Urinary bladder (tissue), 4 donors: ENCODE results near the gene ZDHHC12. TPM values are rescaled to one million over a fixed set of nuclear protein-coding genes. Genes with fewer than 3 reads are reported as not detected.
"Not testable (repeated sequence)": the region's sequence is repeated elsewhere in the genome, so short reads cannot be mapped to it uniquely, and the experiment has no call there.

Experiments used
- DNase-seq: peaks from one replicate; pipeline ENCODE4 v3.0.0-alpha.2; 2015; ENCODE audit errors: extremely low spot score
- H3K27ac ChIP-seq: one replicate; pipeline ENCODE4 v1.5.1; 2013; ENCODE audit warnings: low read depth, mild to moderate bottlenecking, moderate library complexity
- H3K36me3 ChIP-seq: one replicate; pipeline ENCODE4 v1.6.1; 2013; ENCODE audit warnings: mild to moderate bottlenecking, moderate library complexity; ENCODE audit not compliant: insufficient read depth
- H3K4me1 ChIP-seq: one replicate; pipeline ENCODE4 v1.6.1; 2013; ENCODE audit warnings: mild to moderate bottlenecking, moderate library complexity; ENCODE audit not compliant: insufficient read depth
- H3K4me3 ChIP-seq: one replicate; pipeline ENCODE4 v1.5.1; 2013; ENCODE audit warnings: low read depth, low read length
- WGBS: extraction: QIAGEN DNeasy Blood & Tissue Kit; methylation state at CpG from one replicate; pipeline ENCODE4 v1.1.7; 2013; 5-methylcytosine and 5-hydroxymethylcytosine counted together
- polyA plus RNA-seq: library from polyadenylated mRNA; stranded (reverse); fragments of 200-250 nt; gene quantifications from one replicate; pipeline ENCODE4 v1.2.3, GENCODE V29; 2013
- total RNA-seq: library from RNA; depleted of rRNA; stranded (reverse); fragments of >200 nt; gene quantifications from one replicate; pipeline ENCODE4 v1.2.3, GENCODE V29; 2014
- donor health status: healthy with polysubstance abuse.
- donor health status: healthy.

Gene ZDHHC12
- total and polyA plus RNA-seq, 2 donors, result 6.3 to 35.5 TPM

DNA sequence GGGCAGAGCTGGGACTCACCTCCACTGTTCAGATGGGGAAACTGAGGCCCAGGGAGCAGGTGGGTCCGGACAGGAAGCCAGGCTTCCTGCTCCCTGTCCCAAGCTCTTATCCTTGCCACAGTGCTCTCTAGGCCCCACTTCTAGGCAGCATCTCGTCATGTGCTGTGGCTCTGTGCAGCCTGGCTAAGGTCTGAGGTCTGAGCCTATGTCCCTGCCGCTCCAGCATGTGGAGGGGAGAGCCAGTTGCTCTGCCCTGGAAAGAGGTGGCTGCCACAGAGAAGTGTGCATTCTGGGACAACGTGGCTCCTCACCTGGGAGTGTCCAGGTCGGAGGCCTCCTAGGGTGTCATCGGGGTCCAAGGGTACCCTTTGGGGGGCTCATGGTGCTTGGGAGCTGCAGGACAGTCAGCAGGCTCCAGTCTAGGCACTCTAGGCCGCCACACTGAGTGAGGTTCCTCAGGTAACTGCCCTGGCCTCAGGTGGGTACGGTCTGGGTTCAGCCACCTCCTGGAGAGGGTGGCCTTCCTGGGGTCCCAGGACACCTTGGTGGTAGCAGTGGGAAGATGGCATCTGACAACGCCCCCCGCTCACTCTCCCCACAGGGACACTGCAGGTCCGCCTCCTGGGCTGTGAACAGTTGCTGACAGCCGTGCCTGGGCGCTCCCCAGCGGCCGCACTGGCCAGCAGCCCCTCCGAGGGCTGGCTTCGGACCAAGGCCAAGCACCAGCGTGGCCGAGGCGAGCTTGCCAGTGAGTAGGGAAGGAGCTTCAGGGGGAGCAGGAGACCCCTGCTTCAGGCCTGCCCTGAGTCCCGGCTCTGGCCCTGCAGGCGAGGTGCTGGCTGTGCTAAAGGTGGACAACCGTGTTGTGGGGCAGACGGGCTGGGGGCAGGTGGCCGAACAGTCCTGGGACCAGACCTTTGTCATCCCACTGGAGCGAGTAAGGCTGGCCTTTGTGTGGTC lies 11.2 kb downstream of the ZDHHC12 start:
- no peaks in the 10 kb centered on the region for H3K4me1 ChIP-seq
- WGBS, result 91% methylated on average over 26 of the region's 26 CpGs
- DNase-seq, result no peak
- no peak overlapping the region for H3K4me3 ChIP-seq
- no peak overlapping the region for H3K27ac ChIP-seq
- H3K36me3 ChIP-seq, result no peaks in the 10 kb centered on the region

DNA sequence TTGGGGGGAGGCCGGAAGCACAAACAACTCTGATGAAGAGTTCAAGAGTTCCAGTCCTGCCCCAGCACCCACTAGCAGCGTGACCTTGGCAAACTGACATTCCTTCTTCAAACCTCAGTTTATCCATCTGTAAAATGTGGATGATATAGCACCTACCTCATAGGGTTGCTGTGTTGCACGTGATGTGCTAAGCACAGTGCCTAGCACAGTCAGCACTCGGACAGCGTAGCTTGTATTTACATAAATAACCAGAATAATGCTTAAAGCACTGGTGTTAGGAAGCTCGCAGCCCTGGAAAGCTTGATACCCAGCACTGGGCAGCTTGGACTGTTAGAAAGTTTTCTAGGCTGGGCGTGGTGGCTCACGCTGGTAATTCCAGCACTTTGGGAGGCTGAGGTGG lies 16.5 kb downstream of the ZDHHC12 start:
- H3K4me3 ChIP-seq, result no peak overlapping the region
- DNase-seq, result no peak
- no peak overlapping the region for H3K27ac ChIP-seq
- 95% methylated on average over 8 of the region's 8 CpGs for WGBS
- H3K4me1 ChIP-seq, result no peaks in the 10 kb centered on the region
- no peaks in the 10 kb centered on the region for H3K36me3 ChIP-seq

DNA sequence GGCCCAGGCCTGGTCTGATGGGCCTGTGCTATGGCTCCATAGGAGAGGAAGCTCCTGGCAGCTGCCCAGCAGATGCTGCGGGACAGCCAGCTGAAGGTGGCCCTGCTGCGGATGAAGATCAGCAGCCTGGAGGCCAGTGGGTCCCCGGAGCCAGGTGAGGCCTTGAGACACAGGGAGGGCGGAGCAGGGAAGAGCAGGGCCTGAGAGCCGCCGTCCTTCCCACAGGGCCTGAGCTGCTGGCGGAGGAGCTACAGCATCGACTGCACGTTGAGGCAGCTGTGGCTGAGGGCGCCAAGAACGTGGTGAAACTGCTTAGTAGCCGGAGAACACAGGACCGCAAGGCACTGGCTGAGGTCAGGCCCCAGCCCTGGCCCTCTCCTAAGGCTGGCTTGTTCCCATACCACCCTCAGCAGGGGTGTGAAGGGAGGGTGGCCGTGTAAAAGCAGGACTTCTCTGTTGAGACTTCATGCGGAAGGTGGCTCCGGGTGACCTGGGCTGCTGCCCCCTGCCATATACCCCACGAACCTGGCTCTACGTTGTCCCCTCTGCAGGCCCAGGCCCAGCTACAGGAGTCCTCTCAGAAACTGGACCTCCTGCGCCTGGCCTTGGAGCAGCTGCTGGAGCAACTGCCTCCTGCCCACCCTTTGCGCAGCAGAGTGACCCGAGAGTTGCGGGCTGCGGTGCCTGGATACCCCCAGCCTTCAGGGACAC lies 17.1 kb downstream of the ZDHHC12 start:
- WGBS, result 87% methylated on average over 23 of the region's 23 CpGs
- Histone ChIP-seq H3K4me1 (no peaks in the 10 kb centered on the region), H3K36me3 (no peaks in the 10 kb centered on the region), H3K27ac (no peak overlapping the region), H3K4me3 (no peak overlapping the region)
- DNase-seq, result no peak

DNA sequence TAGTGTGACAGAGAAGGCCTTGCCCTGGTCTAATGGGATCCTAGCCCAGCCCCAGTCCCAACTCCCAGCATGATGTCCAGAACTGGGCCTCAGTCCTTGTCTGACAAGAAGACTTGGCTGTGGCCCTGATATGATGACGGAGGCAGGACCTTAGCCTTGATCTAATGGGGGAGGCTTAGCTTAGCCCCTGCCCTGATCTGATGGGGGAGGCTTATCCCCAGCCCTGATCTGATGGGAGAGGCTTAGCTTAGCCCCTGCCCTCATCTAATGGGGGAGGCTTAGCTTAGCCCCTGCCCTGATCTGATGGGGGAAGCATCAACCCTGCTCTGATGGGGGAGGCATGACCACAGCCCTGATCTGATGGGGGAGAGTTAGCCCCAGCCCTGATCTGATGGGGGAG lies 17.9 kb downstream of the ZDHHC12 start:
- H3K36me3 ChIP-seq, result no peaks in the 10 kb centered on the region
- H3K4me1 ChIP-seq, result no peaks in the 10 kb centered on the region
- no peak for DNase-seq
- H3K4me3 ChIP-seq, result no peak overlapping the region
- no peak overlapping the region for H3K27ac ChIP-seq
- 93% methylated on average over 1 of the region's 1 CpG for WGBS

DNA sequence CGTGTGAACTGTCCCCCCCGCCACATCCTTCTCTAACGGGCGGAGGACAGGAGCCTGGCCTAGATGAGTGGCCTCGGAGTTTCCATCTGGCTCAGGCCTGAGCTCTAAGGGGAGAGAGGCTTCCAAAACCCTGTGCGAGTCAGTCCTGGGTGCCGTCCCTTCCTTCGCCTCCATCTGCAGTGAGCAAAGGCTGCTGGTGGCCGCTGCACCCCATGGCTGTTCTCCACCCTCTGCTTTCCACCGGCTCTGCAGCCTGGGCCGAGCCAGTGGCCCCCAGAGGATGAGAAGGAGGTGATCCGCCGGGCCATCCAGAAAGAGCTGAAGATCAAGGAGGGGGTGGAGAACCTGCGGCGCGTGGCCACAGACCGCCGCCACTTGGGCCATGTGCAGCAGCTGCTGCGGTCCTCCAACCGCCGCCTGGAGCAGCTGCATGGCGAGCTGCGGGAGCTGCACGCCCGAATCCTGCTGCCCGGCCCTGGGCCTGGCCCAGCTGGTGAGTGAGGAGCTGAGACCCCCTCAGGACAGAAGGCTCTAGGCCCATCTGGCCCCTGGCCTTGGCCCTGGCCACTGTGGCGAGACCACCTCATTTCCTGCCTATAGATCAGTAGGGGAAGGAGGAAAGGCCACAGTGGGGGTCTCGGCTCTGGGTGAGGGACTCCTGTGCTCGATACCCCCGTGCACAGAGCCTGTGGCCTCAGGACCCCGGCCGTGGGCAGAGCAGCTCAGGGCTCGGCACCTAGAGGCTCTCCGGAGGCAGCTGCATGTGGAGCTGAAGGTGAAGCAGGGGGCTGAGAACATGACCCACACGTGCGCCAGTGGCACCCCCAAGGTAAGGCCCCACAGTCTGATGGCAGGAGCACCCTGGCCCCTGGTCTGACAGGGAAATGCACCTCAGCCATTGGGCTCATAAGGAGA lies 18.6 kb downstream of the ZDHHC12 start:
- 89% methylated on average over 36 of the region's 36 CpGs for WGBS
- DNase-seq, result no peak
- Histone ChIP-seq H3K4me1 (no peaks in the 10 kb centered on the region), H3K36me3 (no peaks in the 10 kb centered on the region), H3K27ac (no peak overlapping the region), H3K4me3 (no peak overlapping the region)

DNA sequence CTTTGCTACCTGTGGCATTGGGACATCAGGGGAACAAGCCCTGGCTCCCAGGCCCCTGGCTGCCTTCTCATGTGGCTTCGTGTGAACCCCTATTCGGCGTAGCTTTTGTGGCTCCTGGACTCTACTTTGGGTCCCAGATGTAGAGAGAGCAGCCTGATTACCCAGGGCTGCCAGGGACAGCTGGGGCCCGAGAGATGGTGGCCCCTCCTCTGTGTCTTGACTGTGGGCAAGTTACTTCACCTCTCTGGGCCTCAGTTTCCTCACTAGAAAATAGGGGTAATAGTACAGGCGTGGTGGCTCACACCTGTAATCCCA lies 19.6 kb downstream of the ZDHHC12 start:
- H3K36me3 ChIP-seq, result no peaks in the 10 kb centered on the region
- no peak for DNase-seq
- WGBS, result 88% methylated on average over 5 of the region's 5 CpGs
- no peak overlapping the region for H3K4me3 ChIP-seq
- no peaks in the 10 kb centered on the region for H3K4me1 ChIP-seq
- peak overlapping the region; percentile 1 for H3K27ac ChIP-seq

DNA sequence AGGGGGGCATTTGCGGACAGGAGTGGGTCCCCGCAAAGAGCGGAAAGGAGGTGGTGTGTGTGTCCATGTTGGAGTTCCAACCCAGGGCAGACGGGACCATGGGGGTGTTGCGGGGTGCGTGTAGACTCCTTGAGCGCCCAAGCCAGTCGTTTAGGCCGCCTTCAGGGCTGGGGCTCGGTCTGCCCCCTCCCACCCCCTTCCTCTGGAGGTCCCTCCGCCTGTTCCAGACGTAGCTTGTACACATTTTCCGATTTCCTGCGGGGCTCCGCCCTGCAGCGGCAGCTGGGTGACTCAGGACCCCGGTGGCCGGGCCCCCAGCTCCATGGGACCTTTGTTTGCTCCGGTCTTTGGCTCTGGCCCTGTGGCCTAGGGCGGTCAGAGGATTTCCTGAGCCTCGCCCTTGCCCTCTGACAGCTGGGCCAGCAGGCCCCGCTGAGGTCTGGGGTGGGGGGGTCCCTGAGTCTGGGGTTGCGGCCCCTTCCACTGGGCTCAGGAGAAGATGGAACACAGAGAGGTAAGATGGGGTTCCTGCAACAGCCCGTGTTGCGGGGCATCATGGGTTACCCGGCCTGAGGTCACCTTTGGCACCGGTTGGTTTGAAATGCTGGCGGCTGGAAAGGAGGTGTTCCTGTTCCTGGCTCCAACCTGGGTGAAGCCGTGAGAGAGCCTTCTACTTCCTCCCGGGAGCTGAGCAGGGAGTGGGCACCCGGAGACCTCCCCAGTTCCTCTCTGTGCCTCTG lies 20.1 kb downstream of the ZDHHC12 start:
- Histone ChIP-seq H3K4me1 (no peaks in the 10 kb centered on the region), H3K4me3 (no peak overlapping the region), H3K36me3 (no peaks in the 10 kb centered on the region), H3K27ac (peak overlapping the region; percentile 1)
- WGBS, result 77% methylated on average over 31 of the region's 31 CpGs
- DNase-seq, result no peak

DNA sequence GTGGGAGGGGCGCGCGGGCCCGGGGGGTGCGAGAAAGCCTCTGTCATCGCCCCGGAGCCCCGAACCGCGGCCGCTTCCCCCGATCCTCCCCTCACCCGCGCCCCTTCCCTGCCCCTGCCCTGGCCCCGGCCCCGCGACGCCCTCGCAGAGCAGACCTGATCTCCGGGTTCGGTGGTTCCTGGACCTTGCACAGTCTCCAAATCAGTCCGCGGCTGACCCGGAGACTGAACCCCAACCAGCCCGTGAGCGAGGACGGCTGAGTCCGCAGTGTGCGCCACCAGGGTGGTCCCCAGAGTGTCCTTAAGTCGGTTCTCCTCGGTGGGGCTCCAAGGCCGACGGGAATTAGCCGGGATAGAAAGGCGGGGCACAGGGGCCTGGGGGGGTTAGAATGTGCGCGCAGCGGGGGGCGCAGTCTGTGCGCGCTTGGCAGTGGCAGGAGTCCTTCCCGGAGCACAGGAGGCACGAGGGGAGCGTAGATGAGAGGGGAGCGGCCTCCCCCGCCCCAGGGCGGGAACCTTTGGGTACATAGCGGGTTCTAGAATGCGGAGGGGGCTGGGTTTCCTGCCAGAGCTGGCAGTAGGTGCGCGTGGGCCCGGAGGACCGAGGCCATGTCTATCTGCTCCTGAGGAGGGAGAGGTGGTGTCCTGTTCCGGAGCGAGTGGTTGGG lies 20.8 kb downstream of the ZDHHC12 start:
- Histone ChIP-seq H3K27ac (peak overlapping the region; percentile 39), H3K36me3 (no peaks in the 10 kb centered on the region), H3K4me1 (no peaks in the 10 kb centered on the region), H3K4me3 (peak overlapping the region; percentile 58)
- WGBS, result 6% methylated on average over 55 of the region's 55 CpGs
- DNase-seq, result no peak

DNA sequence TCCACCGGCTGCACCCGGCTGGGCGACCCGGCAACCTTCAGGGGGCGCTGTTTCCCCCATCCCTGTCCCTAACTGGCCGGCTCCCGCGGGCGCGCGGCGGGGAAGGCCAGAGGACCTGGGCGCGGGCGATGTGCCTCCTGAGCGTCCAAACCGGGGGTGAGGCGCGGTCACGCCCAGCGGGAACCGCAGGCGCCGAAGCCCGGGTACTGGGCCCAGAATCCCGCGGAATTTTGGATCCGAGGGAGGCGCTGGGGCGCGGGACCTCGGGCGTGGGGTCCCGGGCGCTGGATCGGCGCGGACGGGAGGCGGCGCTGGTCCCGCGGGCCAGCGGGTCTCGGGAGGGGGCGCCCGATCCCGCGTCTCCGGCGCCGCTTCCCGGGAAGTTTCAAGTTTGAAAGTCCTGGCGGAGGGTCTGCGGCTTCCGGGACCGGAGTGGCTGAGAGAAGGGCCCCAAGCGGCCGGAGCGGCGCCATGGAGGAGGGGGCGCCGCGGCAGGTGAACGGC lies 21.4 kb downstream of the ZDHHC12 start, which contains the start of gene PKN3:
TSS of gene PKN3 (plus strand) at position 59 of the 504 bp plus-strand sequence. CDS start at position 472, 413 bp downstream.
- DNase-seq, result peak; percentile 42
- Histone ChIP-seq H3K4me1 (no peaks in the 10 kb centered on the region), H3K36me3 (no peaks in the 10 kb centered on the region), H3K27ac (peak within 1 kb of the TSS; percentile 64), H3K4me3 (peak within 1 kb of the TSS; percentile 58)
- WGBS, result under 1% methylated on average over 65 of the region's 65 CpGs

DNA sequence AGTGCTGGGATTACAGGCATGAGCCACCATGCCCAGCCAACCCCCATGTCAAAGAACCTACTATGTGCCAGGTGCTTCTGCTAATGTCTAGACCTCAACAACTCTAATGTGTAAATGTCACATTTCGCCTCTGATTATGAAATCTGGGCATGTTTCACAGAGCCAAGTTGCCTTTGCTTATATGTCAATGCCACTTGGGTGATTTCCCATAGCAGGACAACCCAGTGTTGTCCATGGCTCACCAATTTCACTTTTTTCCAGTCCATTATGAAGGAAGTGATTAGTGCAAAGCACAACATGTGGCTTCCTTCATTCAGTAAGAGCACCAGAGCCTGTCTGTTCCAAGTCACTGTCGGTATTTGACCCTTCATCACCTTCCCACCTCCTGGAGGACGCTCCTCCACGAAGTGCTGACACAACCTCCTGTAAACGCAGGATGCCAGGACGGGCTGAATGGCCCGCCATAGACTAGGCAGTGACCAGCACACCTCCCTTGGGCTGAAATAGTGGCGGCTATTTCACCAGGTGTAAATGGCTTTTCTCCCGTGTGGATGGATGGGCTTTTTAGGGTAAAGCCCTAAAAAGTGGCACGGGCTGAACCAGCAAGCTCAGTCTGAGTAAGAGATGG lies 22.6 kb downstream of the ZDHHC12 start:
- no peak overlapping the region for H3K4me3 ChIP-seq
- 60% methylated on average over 10 of the region's 10 CpGs for WGBS

DNA sequence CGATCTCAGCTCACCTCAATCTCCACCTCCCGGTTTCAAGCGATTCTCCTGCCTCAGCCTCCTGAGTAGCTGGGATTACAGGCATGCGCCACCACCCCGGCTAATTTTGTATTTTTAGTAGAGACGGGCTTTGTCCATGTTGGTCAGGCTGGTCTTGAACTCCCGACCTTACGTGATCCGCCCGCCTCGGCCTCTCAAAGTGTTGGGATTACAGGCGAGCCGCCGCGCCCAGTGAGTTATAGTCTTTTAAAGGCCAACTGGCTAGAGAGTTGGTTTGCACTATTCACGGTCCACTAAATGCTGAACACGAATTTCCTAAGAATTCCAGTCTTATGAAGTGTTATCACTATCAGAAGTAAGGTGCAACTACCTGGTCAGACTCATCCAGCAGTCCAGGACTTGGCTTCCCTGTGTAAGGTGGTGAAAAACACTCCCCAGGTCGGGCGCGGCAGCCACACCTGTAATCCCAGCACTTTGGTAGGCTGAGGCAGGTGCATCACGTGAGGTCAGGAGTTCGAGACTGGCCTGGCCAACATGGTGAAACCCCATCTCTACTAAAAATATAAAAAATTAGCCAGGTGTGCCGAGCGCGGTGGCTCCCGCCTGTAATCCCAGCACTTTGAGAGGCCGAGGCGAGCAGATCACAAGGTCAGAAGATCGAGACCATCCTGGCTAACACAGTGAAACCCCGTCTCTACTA lies 24.7 kb downstream of the ZDHHC12 start:
- H3K4me3 ChIP-seq, H3K4me1 ChIP-seq, DNase-seq, H3K36me3 ChIP-seq, H3K27ac ChIP-seq: not testable (repeated sequence)
- WGBS, result 94% methylated on average over 30 of the region's 30 CpGs

More for the DNA sequence above, 22.6 kb downstream of the ZDHHC12 start:
- no peak for DNase-seq
- Histone ChIP-seq H3K4me1 (no peaks in the 10 kb centered on the region), H3K36me3 (peaks cover 2% of the 10 kb centered on the region), H3K27ac (no peak overlapping the region)
